OCI-LY3 (cell line): Measurements from ENCODE around the gene RNF44.

Source experiments
- CTCF ChIP-seq: fragments of 200-600, 300-600 bp; sonication (generic); IDR thresholded peaks from 2 replicates; pipeline ENCODE4 v1.5.1; 2014; ENCODE audit warnings: antibody characterized with exemption, low read length, low read depth
- EZH2phosphoT487 ChIP-seq: fragments of 200-600 bp; shearing (Covaris generic); IDR thresholded peaks from 2 replicates; pipeline ENCODE4 v1.6.1; 2018; ENCODE audit warnings: antibody characterized with exemption, mixed run types, low read depth

- TF ChIP-seq CTCF = no peak
- no peak for TF ChIP-seq EZH2phosphoT487
These were observed 8.5 kb downstream of the RNF44 start for GRCh38 chr5:176528761-176529115.
